Measurements from ENCODE around the gene NDUFA5. TPM values are rescaled to one million over a fixed set of nuclear protein-coding genes. Genes with fewer than 3 reads are reported as not detected.
"Not testable (repeated sequence)": the region's sequence is repeated elsewhere in the genome, so short reads cannot be mapped to it uniquely, and the experiment has no call there.

The NDUFA5 gene
- total RNA-seq, 2 donors from 2014 or later, result 35.9 to 52.3 TPM

DNA sequence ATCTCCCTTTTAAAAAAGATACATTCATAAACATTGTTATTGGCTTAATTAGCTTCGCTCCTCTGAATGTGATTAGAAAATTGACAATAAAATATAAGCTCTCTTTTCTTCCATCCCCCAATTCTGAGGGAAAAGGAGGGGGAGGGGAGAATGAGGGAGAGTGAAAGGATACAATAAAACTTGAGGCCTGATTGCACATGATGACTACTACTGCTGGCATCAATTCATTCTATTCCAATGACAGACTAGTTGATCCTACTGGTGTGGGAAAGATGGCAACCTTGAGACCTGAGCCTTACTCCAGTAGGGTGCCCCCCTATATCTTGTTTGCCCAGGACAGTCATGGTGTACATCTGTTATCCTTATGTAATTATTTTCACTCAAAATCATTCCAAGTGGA lies 18.7 kb downstream of the NDUFA5 start:
- Mint-ChIP-seq H3K27ac (no peak overlapping the region), H3K4me3 (no peak overlapping the region), H3K4me1 (ENCODE audit: low read depth in 2 of 2) (peaks cover 10 to 11% of the 10 kb centered on the region in 2 donors), H3K9me3 (no peaks in the 10 kb centered on the region), H3K36me3 (no peaks in the 10 kb centered on the region), H3K27me3 (no peaks in the 10 kb centered on the region)
- ATAC-seq (no peak), DNase-seq (ENCODE audit: low spot score) (no peak)

DNA sequence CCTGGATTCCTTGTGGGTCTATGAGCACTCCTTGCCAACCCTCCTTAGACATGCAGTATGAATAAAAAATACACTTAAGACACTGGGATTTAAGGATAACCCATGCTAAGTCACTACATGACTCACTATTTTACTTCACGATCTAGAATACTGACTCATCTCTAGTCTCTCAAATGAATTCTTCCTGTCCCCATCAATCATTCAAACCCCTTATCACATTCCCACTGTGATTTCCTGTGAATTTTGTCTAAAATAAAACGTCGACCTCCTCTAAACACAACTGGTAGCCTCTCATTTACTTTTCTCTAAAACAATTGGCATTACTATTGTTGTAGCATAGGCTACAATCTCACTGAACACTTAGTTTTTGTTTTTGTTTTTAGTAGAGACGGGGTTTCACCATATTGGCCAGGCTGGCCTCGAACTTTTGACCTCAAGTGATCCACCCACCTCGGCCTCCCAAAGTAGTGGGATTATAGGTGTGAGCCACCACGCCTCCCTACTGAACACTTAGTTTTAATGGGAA lies 19.4 kb downstream of the NDUFA5 start:
- H3K9me3 Mint-ChIP-seq, result no peaks in the 10 kb centered on the region
- H3K4me3 Mint-ChIP-seq, result no peak overlapping the region
- H3K4me1 Mint-ChIP-seq (ENCODE audit: low read depth in 2 of 2), result peaks cover 16% of the 10 kb centered on the region in 2 donors
- DNase-seq (ENCODE audit: low spot score) (no peak), ATAC-seq (no peak)
- H3K27me3 Mint-ChIP-seq, result peaks cover 3 to 5% of the 10 kb centered on the region in 2 donors
- H3K27ac Mint-ChIP-seq, result no peak overlapping the region
- H3K36me3 Mint-ChIP-seq, result no peaks in the 10 kb centered on the region

DNA sequence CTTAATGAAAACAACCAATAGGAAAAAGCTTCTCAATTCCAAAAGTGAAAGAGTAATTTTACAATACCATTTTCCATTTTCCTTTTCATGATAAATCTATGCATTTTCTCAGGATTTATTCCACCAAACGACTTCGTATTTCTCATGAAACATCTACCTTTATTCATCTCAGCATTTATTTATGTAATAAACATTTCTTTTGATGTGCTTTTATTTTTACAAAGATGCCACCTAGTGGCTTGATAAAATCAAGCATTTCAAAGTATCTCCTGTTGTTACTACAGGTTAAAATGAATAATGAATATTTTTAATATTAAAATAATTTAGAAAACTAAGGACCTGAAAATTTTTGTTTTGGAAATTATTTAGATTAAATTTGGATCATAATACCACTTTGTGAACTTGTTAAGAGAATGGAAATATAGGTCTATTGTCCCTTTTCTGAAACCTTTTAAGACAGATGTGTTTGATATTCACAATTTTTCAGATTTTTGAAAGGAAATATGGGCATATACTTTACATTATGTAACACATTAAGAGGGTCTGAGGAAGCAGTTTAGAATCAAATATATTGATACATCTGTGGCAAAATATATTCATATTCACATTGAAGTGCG lies 20.5 kb downstream of the NDUFA5 start:
- DNase-seq (ENCODE audit: low spot score), result no peak
- no peak overlapping the region for H3K4me3 Mint-ChIP-seq
- no peak overlapping the region for H3K27ac Mint-ChIP-seq
- peaks cover 21% of the 10 kb centered on the region in 2 donors for H3K4me1 Mint-ChIP-seq (ENCODE audit: low read depth in 2 of 2)
- peaks cover 5 to 7% of the 10 kb centered on the region in 2 donors for H3K27me3 Mint-ChIP-seq
- no peak for ATAC-seq
- H3K9me3 Mint-ChIP-seq, result no peaks in the 10 kb centered on the region
- no peaks in the 10 kb centered on the region for H3K36me3 Mint-ChIP-seq

DNA sequence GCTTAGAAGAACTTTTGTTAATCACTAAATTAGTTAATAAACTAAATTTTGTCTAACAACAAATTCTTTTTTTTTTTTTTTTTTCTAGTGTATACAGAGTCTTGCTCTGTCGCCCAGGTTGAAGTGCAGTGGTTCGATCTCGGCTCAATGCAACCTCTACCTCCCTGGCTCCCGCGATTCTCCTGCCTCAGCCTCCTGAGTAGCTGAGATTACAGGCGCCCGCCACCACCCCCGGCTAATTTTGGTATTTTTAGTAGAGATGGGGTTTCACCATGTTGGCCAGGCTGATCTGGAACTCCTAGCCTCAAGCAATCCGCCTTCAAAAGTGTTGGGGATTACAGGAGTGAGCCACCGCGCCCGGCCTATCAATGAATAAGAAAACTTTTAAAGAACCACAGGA lies 22.1 kb downstream of the NDUFA5 start:
- Mint-ChIP-seq H3K27ac (peak overlapping the region in 1 of 2 donors; percentile 93), H3K9me3 (no peaks in the 10 kb centered on the region), H3K4me3 (no peak overlapping the region), H3K4me1 (ENCODE audit: low read depth in 2 of 2) (peaks cover 21 to 22% of the 10 kb centered on the region in 2 donors), H3K36me3 (no peaks in the 10 kb centered on the region), H3K27me3 (peaks cover 5 to 7% of the 10 kb centered on the region in 2 donors)
- DNase-seq (ENCODE audit: low spot score) (no peak), ATAC-seq (no peak)

DNA sequence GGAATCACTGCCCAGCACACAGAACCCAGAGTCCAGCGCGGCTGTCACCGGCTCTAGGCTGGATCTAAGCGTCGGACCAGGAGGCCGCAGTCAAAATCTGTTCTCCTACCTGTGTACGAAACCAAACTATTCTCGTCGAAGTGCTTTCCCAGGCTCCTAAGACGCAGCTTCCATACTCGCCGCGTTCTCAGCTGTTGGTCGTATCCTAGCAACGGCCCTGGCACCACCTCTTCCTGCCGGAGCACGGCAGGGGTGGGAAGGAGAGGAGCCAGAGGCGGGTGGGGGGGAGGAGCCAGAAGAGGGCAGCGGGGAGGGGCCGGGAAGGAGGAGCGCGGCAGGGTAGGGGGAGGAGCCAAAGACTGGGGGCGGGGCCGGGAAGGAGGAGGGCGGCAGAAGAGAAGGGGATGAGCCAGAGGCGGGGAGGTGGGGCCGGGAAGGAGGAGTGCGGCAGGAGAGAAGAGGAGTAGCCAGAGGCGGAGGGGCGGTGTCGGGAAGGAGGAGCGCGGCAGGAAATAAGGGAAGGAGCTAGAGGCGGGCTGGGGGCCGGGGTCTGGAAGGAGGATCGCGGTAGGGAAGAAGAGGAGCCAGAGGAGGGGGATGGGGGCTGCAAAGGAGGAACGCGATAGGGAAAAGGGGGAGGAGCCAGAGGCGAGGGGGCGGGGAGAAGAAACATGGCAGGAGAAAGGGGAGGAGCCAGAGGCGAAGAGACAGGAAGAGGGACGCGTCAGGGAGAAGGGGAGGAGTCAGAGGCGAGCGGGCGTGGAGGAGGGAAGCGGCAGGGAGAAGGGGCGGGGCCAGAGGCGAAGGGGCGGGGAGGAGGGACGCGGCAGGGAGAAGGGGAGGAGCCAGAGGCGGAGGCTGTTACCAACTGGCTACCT lies 23.0 kb downstream of the NDUFA5 start, which contains the start of gene IQUB:
IQUB (minus strand) TSS at position 213 of the 878 bp plus-strand sequence. CDS start 22,255 bp downstream, outside the sequence.
- H3K27ac Mint-ChIP-seq, result peak within 1 kb of the TSS; percentile 74 to 93
- ATAC-seq, result peak; percentile 92 to 94
- H3K27me3 Mint-ChIP-seq, result peaks cover 5 to 7% of the 10 kb centered on the region in 2 donors
- H3K36me3 Mint-ChIP-seq, result no peaks in the 10 kb centered on the region
- H3K9me3 Mint-ChIP-seq, result no peaks in the 10 kb centered on the region
- H3K4me1 Mint-ChIP-seq (ENCODE audit: low read depth in 2 of 2), result peaks cover 21 to 22% of the 10 kb centered on the region in 2 donors
- peak; percentile 95 for DNase-seq (ENCODE audit: low spot score)
- H3K4me3 Mint-ChIP-seq, result peak within 1 kb of the TSS; percentile 94

DNA sequence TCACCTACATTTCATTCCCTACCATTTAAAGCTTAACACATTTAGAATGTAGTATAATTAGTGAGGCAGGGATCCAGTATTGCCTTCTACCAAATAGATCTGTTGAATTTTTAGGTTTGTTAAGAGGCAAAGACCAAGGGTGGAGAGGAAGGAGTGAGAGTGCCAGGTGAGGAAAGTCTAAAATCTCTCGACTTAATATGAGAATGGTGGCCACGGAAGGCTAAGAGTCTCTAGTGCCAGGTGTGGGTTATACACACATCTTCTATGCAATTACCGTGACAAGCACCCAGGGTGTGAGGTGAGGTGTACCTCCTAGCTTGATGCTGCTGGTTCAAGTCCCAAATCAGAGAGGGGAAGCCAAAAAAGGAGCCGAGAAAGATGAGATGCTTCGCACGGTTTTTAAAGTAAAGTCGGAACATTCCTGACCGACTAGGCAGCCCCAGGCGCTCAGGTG lies 23.7 kb downstream of the NDUFA5 start:
- Mint-ChIP-seq H3K36me3 (no peaks in the 10 kb centered on the region), H3K4me3 (peak overlapping the region; percentile 94), H3K9me3 (no peaks in the 10 kb centered on the region), H3K27ac (peak overlapping the region; percentile 74 to 93), H3K4me1 (ENCODE audit: low read depth in 2 of 2) (peaks cover 21 to 22% of the 10 kb centered on the region in 2 donors), H3K27me3 (peaks cover 5 to 7% of the 10 kb centered on the region in 2 donors)
- no peak for DNase-seq (ENCODE audit: low spot score)
- no peak for ATAC-seq

DNA sequence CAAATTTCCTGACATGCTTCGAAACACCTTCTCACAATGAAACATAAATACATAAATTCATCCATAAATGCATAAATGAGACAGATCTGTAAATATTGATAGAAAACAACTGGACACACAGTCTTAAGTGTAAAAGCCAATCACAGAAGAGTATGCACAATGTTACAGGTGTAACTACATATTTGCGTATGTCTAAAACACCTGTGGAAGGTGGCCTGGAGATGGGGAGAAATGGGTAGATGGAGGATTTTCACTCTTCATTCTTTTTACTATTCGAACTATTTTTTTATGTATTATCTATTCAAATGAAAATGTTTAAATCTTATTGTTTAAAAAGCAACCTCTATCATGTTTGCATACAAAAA lies 24.1 kb downstream of the NDUFA5 start:
- H3K4me1 Mint-ChIP-seq (ENCODE audit: low read depth in 2 of 2), result peaks cover 21 to 22% of the 10 kb centered on the region in 2 donors
- no peaks in the 10 kb centered on the region for H3K9me3 Mint-ChIP-seq
- peak overlapping the region; percentile 94 for H3K4me3 Mint-ChIP-seq
- DNase-seq (ENCODE audit: low spot score) (no peak), ATAC-seq (no peak)
- H3K27me3 Mint-ChIP-seq, result peaks cover 5 to 10% of the 10 kb centered on the region in 2 donors
- H3K36me3 Mint-ChIP-seq, result no peaks in the 10 kb centered on the region
- peak overlapping the region in 1 of 2 donors; percentile 93 for H3K27ac Mint-ChIP-seq

DNA sequence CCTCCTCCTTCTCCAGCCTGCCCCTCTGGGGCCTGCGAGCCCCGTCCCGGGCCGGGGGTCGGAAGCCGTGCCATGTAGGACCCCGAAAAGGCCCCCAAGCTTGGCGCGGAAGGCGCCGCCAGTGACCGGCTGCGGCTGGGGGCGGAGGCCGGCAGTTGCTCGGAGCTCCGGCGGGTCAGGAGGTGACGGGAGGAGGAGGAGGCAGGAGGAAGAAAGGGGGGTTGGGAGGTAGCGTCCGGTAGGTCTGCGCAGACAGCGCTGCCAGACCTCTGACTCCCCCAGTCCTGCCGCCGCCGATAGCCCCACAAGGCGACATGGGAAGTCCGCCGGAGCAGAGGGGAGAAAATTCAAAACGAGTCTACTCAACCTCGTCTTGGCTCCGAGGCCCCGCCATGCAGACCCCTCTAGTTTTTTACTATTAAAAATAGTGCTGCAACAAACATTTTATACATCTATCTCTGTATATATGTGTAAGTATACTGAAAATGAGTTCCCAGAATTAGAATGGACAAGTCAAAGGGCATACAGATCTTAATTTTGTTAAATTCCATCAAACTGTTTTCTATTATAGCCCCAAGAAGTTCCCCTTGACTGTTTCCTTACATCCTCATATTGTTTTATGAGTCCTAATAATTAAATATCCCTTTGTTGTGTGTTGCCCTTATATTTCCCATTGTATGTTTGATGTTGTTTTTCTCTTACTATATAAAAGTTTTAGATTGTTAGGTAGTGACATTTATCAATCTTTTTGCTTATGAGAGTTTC lies 24.6 kb downstream of the NDUFA5 start:
- peak; percentile 79 for DNase-seq (ENCODE audit: low spot score)
- not testable (repeated sequence) for H3K27ac Mint-ChIP-seq, H3K9me3 Mint-ChIP-seq, H3K36me3 Mint-ChIP-seq
- Mint-ChIP-seq H3K4me3 (peak overlapping the region; percentile 94), H3K4me1 (ENCODE audit: low read depth in 2 of 2) (peaks cover 16 to 17% of the 10 kb centered on the region in 2 donors), H3K27me3 (peaks cover 5 to 13% of the 10 kb centered on the region in 2 donors)
- peak; percentile 46 to 51 for ATAC-seq

DNA sequence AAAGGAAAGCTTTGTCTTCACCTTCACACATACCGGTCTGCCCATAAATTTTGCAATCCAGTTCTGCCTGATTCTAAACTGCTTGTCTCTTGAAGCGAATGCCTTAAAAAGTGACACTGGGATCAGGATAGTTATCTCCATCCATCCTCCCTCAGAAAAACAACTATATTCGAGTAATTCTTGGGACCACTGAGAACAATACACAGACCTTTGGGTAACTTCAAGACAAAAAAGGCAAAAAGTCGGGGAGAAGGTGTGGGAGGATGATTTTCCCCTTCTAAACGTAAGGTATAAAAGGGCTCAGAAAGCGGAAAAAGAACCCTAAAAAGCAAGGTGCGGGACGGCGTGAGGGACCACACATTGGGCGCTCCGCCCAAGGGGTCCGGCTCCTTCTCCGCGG lies 25.3 kb downstream of the NDUFA5 start:
- ATAC-seq, result peak in 1 of 2 donors; percentile 1
- not testable (repeated sequence) for DNase-seq (ENCODE audit: low spot score); H3K9me3 Mint-ChIP-seq; H3K27ac Mint-ChIP-seq; H3K36me3 Mint-ChIP-seq
- Mint-ChIP-seq H3K4me3 (peak overlapping the region; percentile 83), H3K27me3 (peaks cover 5 to 13% of the 10 kb centered on the region in 2 donors), H3K4me1 (ENCODE audit: low read depth in 2 of 2) (peaks cover 16 to 17% of the 10 kb centered on the region in 2 donors)

DNA sequence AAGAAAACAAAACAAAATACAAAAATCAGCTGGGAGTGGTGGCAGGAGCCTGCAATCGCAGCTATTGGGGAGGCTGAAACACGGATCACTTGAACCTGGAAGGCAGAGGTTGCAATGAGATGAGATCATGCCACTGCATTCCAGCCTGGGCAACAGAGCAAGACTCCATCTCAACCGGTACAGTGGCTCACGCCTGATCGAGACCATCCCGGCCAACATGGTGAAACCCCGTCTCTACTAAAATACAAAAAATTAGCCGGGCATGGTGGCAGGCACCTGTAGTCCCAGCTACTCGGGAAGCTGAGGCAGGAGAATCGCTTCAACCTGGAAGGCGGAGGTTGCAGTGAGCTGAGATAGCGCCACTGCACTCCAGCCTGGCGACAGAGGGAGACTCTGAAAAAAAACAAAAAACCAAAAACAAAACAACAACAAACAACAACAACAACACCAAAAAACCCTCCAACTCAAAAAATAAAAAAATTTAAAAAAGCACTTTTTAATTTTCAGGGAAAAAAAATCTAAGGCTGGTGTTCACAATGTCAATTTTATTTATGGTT lies 27.5 kb downstream of the NDUFA5 start:
- peaks cover 16 to 17% of the 10 kb centered on the region in 2 donors for H3K4me1 Mint-ChIP-seq (ENCODE audit: low read depth in 2 of 2)
- H3K36me3 Mint-ChIP-seq; H3K27ac Mint-ChIP-seq; ATAC-seq; DNase-seq (ENCODE audit: low spot score); H3K9me3 Mint-ChIP-seq; H3K4me3 Mint-ChIP-seq: not testable (repeated sequence)
- peaks cover 9 to 20% of the 10 kb centered on the region in 2 donors for H3K27me3 Mint-ChIP-seq

DNA sequence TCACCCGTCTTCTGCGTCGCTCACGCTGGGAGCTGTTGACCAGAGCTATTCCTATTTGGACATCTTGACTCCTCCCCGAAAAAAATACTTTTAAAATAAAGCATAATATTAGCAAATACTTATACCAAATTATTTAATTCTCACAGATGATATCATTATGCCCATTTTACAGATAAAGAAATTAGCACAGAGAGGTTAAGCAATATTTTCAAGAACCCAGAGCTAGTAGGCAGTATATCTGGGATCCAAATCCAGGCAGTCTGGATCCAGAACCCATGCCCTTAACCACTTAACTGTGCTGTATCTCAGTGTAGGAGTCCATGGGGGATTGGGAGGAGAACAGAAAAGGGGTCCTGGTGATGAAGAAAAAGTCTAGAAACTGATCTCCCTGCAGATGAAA lies 29.4 kb downstream of the NDUFA5 start:
- H3K27me3 Mint-ChIP-seq, result peaks cover 6 to 15% of the 10 kb centered on the region in 2 donors
- DNase-seq (ENCODE audit: low spot score) (no peak), ATAC-seq (no peak)
- peaks cover 5 to 6% of the 10 kb centered on the region in 2 donors for H3K4me1 Mint-ChIP-seq (ENCODE audit: low read depth in 2 of 2)
- no peak overlapping the region for H3K27ac Mint-ChIP-seq
- no peak overlapping the region for H3K4me3 Mint-ChIP-seq
- no peaks in the 10 kb centered on the region for H3K36me3 Mint-ChIP-seq
- no peaks in the 10 kb centered on the region for H3K9me3 Mint-ChIP-seq

DNA sequence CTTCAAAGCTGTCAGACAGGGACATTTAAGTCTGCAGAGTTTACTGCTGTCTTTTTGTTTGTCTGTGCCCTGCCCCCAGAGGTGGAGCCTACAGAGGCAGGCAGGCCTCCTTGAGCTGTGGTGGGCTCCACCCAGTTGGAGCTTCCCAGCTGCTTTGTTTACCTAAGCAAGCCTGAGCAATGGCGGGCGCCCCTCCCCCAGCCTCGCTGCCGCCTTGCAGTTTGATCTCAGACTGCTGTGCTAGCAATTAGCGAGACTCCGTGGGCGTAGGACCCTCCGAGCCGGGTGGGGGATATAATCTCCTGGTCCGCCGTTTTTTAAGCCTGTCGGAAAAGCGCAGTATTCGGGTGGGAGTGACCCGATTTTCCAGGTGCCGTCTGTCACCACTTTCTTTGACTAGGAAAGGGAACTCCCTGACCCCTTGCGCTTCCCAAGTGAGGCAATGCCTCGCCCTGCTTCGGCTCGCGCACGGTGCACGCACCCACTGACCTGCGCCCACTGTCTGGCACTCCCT lies 29.8 kb downstream of the NDUFA5 start:
- DNase-seq (ENCODE audit: low spot score); ATAC-seq; H3K4me1 Mint-ChIP-seq (ENCODE audit: low read depth in 2 of 2); H3K27ac Mint-ChIP-seq; H3K36me3 Mint-ChIP-seq; H3K4me3 Mint-ChIP-seq; H3K9me3 Mint-ChIP-seq: not testable (repeated sequence)
- H3K27me3 Mint-ChIP-seq, result peaks cover 6 to 13% of the 10 kb centered on the region in 2 donors

DNA sequence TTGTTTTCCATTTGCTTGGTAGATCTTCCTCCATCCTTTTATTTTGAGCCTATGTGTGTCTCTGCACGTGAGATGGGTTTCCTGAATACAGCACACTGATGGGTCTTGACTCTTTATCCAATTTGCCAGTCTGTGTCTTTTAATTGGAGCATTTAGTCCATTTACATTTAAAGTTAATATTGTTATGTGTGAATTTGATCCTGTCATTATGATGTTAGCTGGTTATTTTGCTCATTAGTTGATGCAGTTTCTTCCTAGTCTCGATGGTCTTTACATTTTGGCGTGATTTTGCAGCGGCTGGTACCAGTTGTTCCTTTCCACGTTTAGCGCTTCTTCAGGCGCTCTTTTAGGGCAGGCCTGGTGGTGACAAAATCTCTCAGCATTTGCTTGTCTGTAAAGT lies 31.1 kb downstream of the NDUFA5 start:
- not testable (repeated sequence) for ATAC-seq; H3K27ac Mint-ChIP-seq; H3K36me3 Mint-ChIP-seq; DNase-seq (ENCODE audit: low spot score); H3K9me3 Mint-ChIP-seq; H3K4me1 Mint-ChIP-seq (ENCODE audit: low read depth in 2 of 2); H3K4me3 Mint-ChIP-seq
- peaks cover 4 to 13% of the 10 kb centered on the region in 2 donors for H3K27me3 Mint-ChIP-seq
